Naive B cell (primary cell): ENCODE data around the gene MPRIP. TPM values are rescaled to one million over a fixed set of nuclear protein-coding genes. Genes with fewer than 3 reads are reported as not detected.
"Not testable (repeated sequence)": the region's sequence is repeated elsewhere in the genome, so short reads cannot be mapped to it uniquely, and the experiment has no call there.

ENCODE experiments used
- ATAC-seq, 2 donors: fragments of 150-1000 bp; cut with Tn5 transposase; 2 replicates each; pipeline ENCODE4 v1.10.0; 2021; ENCODE audit warnings: low read depth in 2 of 2, mild to moderate bottlenecking in 2 of 2, moderate library complexity in 2 of 2
- DNase-seq: peaks from one replicate; pipeline ENCODE4 v3.0.0; 2022
- H3K27ac Mint-ChIP-seq, 6 donors: one replicate each; pipeline ENCODE4 v1.8.0; 2020 to 2022; ENCODE audit warnings: mild to moderate bottlenecking in 6 of 6, mixed read lengths in 6 of 6, moderate library complexity in 5 of 6, inconsistent platforms in 2 of 6
- H3K27me3 Mint-ChIP-seq, 3 donors: one replicate each; pipeline ENCODE4 v1.8.0; 2021 to 2022; ENCODE audit warnings: mixed read lengths in 3 of 3, mild to moderate bottlenecking in 1 of 3
- H3K36me3 Mint-ChIP-seq, 2 donors: one replicate each; pipeline ENCODE4 v1.8.0; 2020 to 2022; ENCODE audit warnings: mixed read lengths in 2 of 2, inconsistent platforms in 1 of 2, mild to moderate bottlenecking in 1 of 2
- H3K4me1 Mint-ChIP-seq, 3 donors: one replicate each; pipeline ENCODE4 v1.8.0; 2020 to 2022; ENCODE audit warnings: mixed read lengths in 3 of 3, inconsistent platforms in 1 of 3, mild to moderate bottlenecking in 1 of 3, moderate library complexity in 1 of 3
- H3K4me3 Mint-ChIP-seq, 8 donors: one replicate each; pipeline ENCODE4 v1.8.0; 2020 to 2022; ENCODE audit warnings: mild to moderate bottlenecking in 8 of 8, mixed read lengths in 8 of 8, moderate library complexity in 8 of 8, inconsistent platforms in 2 of 8
- H3K9me3 Mint-ChIP-seq, 7 donors: one replicate each; pipeline ENCODE4 v1.8.0; 2020 to 2022; ENCODE audit warnings: mixed read lengths in 7 of 7, mild to moderate bottlenecking in 5 of 7, inconsistent platforms in 2 of 7, moderate library complexity in 1 of 7
- polyA plus RNA-seq, 6 donors: library from polyadenylated mRNA; unstranded; fragments of 300-500 nt; fragmentation: Illumina TruSeq; gene quantifications; one replicate each; pipeline ENCODE4 v1.2.3, GENCODE V29; 2021; ENCODE audit warnings: low read depth in 6 of 6

MPRIP gene
- polyA plus RNA-seq, 6 donors from 2014 or later = 1.9 to 26.0 (median 12.6) TPM

DNA sequence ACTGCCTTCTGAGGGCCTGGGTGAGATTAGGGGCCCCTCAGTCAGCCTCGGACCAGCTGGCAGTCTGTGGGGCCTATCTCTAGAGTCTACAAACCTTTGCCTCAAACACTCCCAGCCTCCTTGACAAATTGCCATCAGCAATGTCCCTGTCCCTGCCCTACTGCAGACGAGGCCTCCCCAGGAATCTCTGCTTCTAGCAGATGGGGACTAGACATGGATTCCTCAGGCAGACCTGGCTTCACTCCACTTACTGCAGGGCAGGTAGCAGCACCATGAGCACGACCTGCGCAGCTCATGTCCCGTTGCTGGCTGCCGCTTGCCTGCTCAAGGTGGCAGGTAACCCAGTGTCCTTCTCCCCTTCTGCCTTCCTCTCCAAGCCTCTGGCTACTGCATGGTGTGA, 114.8 kb downstream of the MPRIP start:
- DNase-seq = no peak
- ATAC-seq = no peak
- H3K9me3 Mint-ChIP-seq = no peaks in the 10 kb centered on the region
- H3K27ac Mint-ChIP-seq = no peak overlapping the region
- H3K36me3 Mint-ChIP-seq = peaks cover 12 to 38% of the 10 kb centered on the region in 2 donors
- peak overlapping the region in 1 of 8 donors; percentile 9 for H3K4me3 Mint-ChIP-seq
- H3K27me3 Mint-ChIP-seq = no peaks in the 10 kb centered on the region
- H3K4me1 Mint-ChIP-seq = peaks cover 0 to 17% (median 7%) of the 10 kb centered on the region in 3 donors

DNA sequence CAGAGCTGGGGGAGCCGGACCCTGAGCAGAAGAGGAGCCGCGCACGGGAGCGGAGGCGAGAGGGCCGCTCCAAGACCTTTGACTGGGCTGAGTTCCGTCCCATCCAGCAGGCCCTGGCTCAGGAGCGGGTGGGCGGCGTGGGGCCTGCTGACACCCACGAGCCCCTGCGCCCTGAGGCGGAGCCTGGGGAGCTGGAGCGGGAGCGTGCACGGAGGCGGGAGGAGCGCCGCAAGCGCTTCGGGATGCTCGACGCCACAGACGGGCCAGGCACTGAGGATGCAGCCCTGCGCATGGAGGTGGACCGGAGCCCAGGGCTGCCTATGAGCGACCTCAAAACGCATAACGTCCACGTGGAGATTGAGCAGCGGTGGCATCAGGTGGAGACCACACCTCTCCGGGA, 116.2 kb downstream of the MPRIP start:
- not testable (repeated sequence) for H3K27ac Mint-ChIP-seq, H3K9me3 Mint-ChIP-seq, H3K4me3 Mint-ChIP-seq, ATAC-seq, DNase-seq, H3K27me3 Mint-ChIP-seq
- peaks cover 0 to 10% (median 8%) of the 10 kb centered on the region in 3 donors for H3K4me1 Mint-ChIP-seq
- H3K36me3 Mint-ChIP-seq = peaks cover 14 to 30% of the 10 kb centered on the region in 2 donors

DNA sequence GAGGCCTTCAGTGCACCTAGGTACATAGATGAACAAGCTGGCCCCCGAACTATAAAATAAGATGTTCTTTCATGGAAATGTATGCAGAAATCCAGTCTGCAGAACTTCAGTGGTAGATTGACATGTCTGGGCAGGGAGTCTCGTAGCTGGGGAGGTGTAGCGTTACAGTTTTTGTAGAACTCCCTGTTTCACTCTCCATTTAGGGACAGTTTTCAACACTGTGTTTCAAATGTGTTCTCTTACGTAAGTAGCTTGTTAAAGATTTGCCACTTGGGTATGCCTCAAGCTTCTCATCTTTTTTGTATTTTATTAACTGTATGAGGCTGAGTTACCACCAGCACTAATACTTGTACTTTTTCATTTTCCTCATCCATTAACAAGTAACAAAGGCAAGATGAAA, 117.3 kb downstream of the MPRIP start:
- H3K9me3 Mint-ChIP-seq = no peaks in the 10 kb centered on the region
- peaks cover 19 to 27% of the 10 kb centered on the region in 2 donors for H3K36me3 Mint-ChIP-seq
- no peak for ATAC-seq
- no peak for DNase-seq
- no peaks in the 10 kb centered on the region for H3K27me3 Mint-ChIP-seq
- H3K4me3 Mint-ChIP-seq = no peak overlapping the region
- H3K4me1 Mint-ChIP-seq = peaks cover 0 to 9% (median 4%) of the 10 kb centered on the region in 3 donors
- H3K27ac Mint-ChIP-seq = no peak overlapping the region

DNA sequence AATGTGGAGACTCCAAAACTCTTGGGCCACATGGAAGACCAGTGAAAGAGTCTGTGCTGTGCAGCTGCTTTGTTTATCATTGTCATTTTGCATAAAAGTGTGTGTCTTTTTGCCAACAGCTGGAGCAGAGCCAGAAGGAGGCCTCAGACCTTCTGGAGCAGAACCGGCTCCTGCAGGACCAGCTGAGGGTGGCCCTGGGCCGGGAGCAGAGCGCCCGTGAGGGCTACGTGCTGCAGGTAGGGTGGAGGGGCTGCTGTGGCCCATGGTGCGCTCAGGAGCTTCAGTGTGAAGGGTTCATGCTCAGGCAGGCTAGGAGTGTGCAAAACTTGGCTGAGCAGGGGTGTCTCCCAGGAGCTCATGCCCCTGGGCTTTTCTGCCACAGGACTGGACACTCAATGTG, 118.9 kb downstream of the MPRIP start:
- Mint-ChIP-seq H3K4me3 (no peak overlapping the region), H3K9me3 (no peaks in the 10 kb centered on the region), H3K36me3 (peaks cover 24 to 28% of the 10 kb centered on the region in 2 donors), H3K27me3 (no peaks in the 10 kb centered on the region), H3K27ac (no peak overlapping the region), H3K4me1 (peaks cover 0 to 9% (median 4%) of the 10 kb centered on the region in 3 donors)
- ATAC-seq (no peak), DNase-seq (no peak)

DNA sequence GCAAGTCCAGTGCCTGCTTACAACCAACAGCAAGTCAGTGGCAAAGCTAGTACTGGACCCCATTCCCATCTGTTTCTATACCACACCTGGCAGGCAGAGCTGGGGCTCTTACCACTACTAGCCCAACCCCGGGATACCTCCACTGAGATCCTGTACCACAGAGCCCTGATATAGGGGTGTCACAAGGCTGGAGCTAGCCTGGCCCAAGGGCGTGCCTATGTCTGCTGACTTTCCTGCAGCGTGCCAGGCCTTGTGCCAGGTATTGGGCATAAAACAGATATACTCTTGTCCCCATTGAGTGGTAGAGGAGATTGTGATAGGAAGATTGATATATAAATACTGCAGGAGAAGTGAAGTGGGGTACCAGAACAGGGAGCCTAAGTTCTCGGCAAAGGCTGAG, 119.5 kb downstream of the MPRIP start:
- DNase-seq (no peak), ATAC-seq (no peak)
- peaks cover 24 to 26% of the 10 kb centered on the region in 2 donors for H3K36me3 Mint-ChIP-seq
- H3K4me1 Mint-ChIP-seq = peaks cover 0 to 9% (median 2%) of the 10 kb centered on the region in 3 donors
- H3K9me3 Mint-ChIP-seq = no peaks in the 10 kb centered on the region
- no peak overlapping the region for H3K27ac Mint-ChIP-seq
- H3K27me3 Mint-ChIP-seq = no peaks in the 10 kb centered on the region
- H3K4me3 Mint-ChIP-seq = no peak overlapping the region

DNA sequence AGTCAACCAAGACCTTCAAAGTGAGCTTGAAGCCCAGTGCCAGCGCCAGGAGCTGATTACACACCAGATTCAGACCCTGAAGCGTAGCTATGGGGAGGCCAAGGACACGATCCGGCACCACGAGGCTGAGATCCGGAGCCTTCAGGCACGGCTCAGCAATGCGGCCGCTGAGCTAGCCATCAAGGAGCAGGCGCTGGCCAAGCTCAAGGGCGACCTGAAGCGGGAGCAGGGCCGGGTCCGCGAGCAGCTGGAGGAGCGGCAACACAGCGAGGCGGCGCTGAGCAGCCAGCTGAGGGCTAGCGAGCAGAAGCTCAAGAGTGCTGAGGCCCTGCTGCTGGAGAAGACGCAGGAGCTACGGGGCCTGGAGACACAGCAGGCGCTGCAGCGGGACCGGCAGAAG, 121.9 kb downstream of the MPRIP start:
- no peaks in the 10 kb centered on the region for H3K27me3 Mint-ChIP-seq
- no peak overlapping the region for H3K4me3 Mint-ChIP-seq
- peak overlapping the region in 1 of 6 donors; percentile 70 for H3K27ac Mint-ChIP-seq
- peaks cover 0 to 9% (median 0%) of the 10 kb centered on the region in 3 donors for H3K4me1 Mint-ChIP-seq
- peaks cover 29 to 35% of the 10 kb centered on the region in 2 donors for H3K36me3 Mint-ChIP-seq
- DNase-seq (no peak), ATAC-seq (no peak)
- H3K9me3 Mint-ChIP-seq = no peaks in the 10 kb centered on the region

GRCh38 chr17:17164676-17165075, 122.4 kb downstream of the MPRIP start:
- Mint-ChIP-seq H3K9me3 (no peaks in the 10 kb centered on the region), H3K27me3 (no peaks in the 10 kb centered on the region), H3K27ac (peak overlapping the region in 2 of 6 donors; percentile 70 to 79), H3K4me3 (no peak overlapping the region), H3K4me1 (peaks cover 0 to 9% (median 0%) of the 10 kb centered on the region in 3 donors), H3K36me3 (peaks cover 25 to 35% of the 10 kb centered on the region in 2 donors)
- no peak for DNase-seq
- no peak for ATAC-seq

DNA sequence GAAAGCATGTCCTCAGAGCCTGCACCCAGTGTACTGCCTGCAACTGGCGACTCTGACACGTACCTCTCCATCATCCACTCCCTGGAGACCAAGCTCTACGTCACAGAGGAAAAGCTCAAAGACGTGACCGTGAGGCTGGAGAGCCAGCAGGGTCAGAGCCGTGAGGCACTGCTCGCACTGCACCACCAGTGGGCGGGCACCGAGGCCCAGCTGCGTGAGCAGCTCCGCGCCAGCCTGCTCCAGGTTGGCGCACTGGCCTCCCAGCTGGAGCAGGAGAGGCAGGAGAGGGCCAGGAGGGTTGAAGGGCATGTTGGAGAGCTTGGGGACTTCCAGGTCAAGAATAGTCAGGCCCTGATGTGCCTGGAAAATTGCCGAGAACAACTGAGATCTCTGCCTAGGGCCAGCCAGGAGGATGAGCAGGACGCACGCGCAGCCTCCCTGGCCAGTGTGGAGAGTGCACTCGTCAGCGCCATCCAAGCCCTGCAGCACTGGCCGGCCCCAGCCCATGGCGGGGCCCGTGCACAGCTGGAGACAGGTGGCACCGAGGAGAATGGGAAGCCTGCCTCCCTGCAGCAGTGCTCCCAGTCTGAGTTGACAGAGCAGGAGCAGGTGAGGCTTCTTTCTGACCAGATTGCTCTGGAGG, 123.5 kb downstream of the MPRIP start:
- Mint-ChIP-seq H3K36me3 (peaks cover 21 to 35% of the 10 kb centered on the region in 2 donors), H3K4me3 (no peak overlapping the region), H3K27ac (peak overlapping the region in 1 of 6 donors; percentile 74), H3K4me1 (peaks cover 0 to 9% (median 0%) of the 10 kb centered on the region in 3 donors), H3K9me3 (no peaks in the 10 kb centered on the region), H3K27me3 (no peaks in the 10 kb centered on the region)
- DNase-seq (no peak), ATAC-seq (no peak)

- Mint-ChIP-seq H3K4me1 (peaks cover 2 to 12% (median 4%) of the 10 kb centered on the region in 3 donors), H3K9me3 (no peaks in the 10 kb centered on the region), H3K27ac (peak overlapping the region in 2 of 6 donors; percentile 32 to 50), H3K4me3 (no peak overlapping the region), H3K36me3 (peaks cover 19 to 38% of the 10 kb centered on the region in 2 donors), H3K27me3 (no peaks in the 10 kb centered on the region)
- DNase-seq (no peak), ATAC-seq (no peak)
These were observed 124.2 kb downstream of the MPRIP start for GRCh38 chr17:17166446-17166845.

GRCh38 chr17:17167356-17167755, 125.1 kb downstream of the MPRIP start:
- peaks cover 17 to 43% of the 10 kb centered on the region in 2 donors for H3K36me3 Mint-ChIP-seq
- peaks cover 4 to 15% (median 6%) of the 10 kb centered on the region in 3 donors for H3K4me1 Mint-ChIP-seq

GRCh38 chr17:17167986-17168385, 125.7 kb downstream of the MPRIP start:
- no peaks in the 10 kb centered on the region for H3K27me3 Mint-ChIP-seq
- ATAC-seq (no peak), DNase-seq (no peak)
- no peaks in the 10 kb centered on the region for H3K9me3 Mint-ChIP-seq
- peak overlapping the region in 1 of 6 donors; percentile 59 for H3K27ac Mint-ChIP-seq
- H3K36me3 Mint-ChIP-seq = peaks cover 17 to 42% of the 10 kb centered on the region in 2 donors
- H3K4me3 Mint-ChIP-seq = no peak overlapping the region
- H3K4me1 Mint-ChIP-seq = peaks cover 4 to 15% (median 6%) of the 10 kb centered on the region in 3 donors

More at GRCh38 chr17:17167356-17167755, 125.1 kb downstream of the MPRIP start:
- H3K27me3 Mint-ChIP-seq = no peaks in the 10 kb centered on the region
- no peaks in the 10 kb centered on the region for H3K9me3 Mint-ChIP-seq
- no peak for ATAC-seq
- no peak for DNase-seq
- peak overlapping the region in 2 of 6 donors; percentile 10 to 85 for H3K27ac Mint-ChIP-seq
- no peak overlapping the region for H3K4me3 Mint-ChIP-seq

DNA sequence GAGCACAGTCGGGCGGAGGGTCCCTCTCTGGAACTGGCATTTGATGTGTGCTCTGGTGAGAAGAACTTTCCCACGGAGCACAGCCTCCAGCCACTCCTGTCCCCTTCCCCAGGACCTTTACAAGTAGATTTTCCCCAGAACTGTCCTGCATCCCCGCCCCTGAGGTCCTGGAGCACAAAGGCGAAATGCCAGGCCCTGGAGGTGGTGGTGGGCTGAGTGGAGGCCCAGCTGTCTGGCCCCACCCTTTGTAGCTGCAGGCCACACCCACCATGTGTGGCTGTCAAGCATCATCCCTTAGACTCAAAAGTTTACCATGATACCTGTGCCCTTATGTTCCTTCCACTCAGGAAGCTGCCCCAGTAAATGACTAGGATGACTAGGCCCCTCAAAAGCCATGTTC, 126.1 kb downstream of the MPRIP start:
- no peak for DNase-seq
- no peak for ATAC-seq
- Mint-ChIP-seq H3K27me3 (no peaks in the 10 kb centered on the region), H3K27ac (peak overlapping the region in 3 of 6 donors; percentile 40 to 67 (median 59)), H3K36me3 (peaks cover 16 to 38% of the 10 kb centered on the region in 2 donors), H3K4me1 (peaks cover 4 to 13% (median 6%) of the 10 kb centered on the region in 3 donors), H3K9me3 (no peaks in the 10 kb centered on the region), H3K4me3 (no peak overlapping the region)

GRCh38 chr17:17169396-17169795, 127.1 kb downstream of the MPRIP start:
- Mint-ChIP-seq H3K4me3 (no peak overlapping the region), H3K4me1 (peaks cover 6 to 11% (median 9%) of the 10 kb centered on the region in 3 donors), H3K27me3 (no peaks in the 10 kb centered on the region), H3K36me3 (peaks cover 12 to 31% of the 10 kb centered on the region in 2 donors), H3K27ac (peak overlapping the region in 1 of 6 donors; percentile 40), H3K9me3 (no peaks in the 10 kb centered on the region)
- ATAC-seq (no peak), DNase-seq (no peak)

- DNase-seq = no peak
- Mint-ChIP-seq H3K27ac (peak overlapping the region in 2 of 6 donors; percentile 33 to 47), H3K4me1 (peaks cover 15 to 20% (median 15%) of the 10 kb centered on the region in 3 donors), H3K4me3 (no peak overlapping the region), H3K36me3 (peaks cover 5 to 22% of the 10 kb centered on the region in 2 donors), H3K9me3 (no peaks in the 10 kb centered on the region), H3K27me3 (no peaks in the 10 kb centered on the region)
- no peak for ATAC-seq
These were observed 128.2 kb downstream of the MPRIP start for GRCh38 chr17:17170346-17170985.
